Pancreas (tissue), 10 donors: Measurements from ENCODE around the gene RNF212. TPM values are rescaled to one million over a fixed set of nuclear protein-coding genes. Genes with fewer than 3 reads are reported as not detected.
A peak's percentile ranks its signal among the peaks of the same experiment; 100 is the strongest.

Experiments used
- ATAC-seq, 4 donors: fragments of 200-7000 bp; cut with Tn5 transposase; one replicate each; pipeline versions ENCODE4 v1.8.0 to v1.9.1; 2020; ENCODE audit warnings: mild to moderate bottlenecking in 4 of 4, moderate library complexity in 4 of 4
- DNase-seq, 6 donors: peaks; one replicate each; pipeline ENCODE4 v3.0.0-alpha.2; 2020
- FAIRE-seq: peaks from 2 replicates; lab custom pipeline; 2012; peaks lifted over from hg19 to GRCh38; lab: Jason Lieb, UNC
- H3K27ac ChIP-seq, 4 donors: fragments of 200-600 bp; sonication (generic); 1 replicate in 3 of 4; 2 replicates in 1 of 4; pipeline versions ENCODE4 v1.5.0 to v1.8.0; 2020
- H3K27me3 ChIP-seq, 4 donors: fragments of 200-600 bp; one replicate each; pipeline ENCODE4 v1.8.0; 2021
- H3K36me3 ChIP-seq, 3 donors: fragments of 200-600 bp; sonication (generic) in 1 of 3; one replicate each; pipeline versions ENCODE4 v1.5.0 to v1.8.0; 2020 to 2021
- H3K4me1 ChIP-seq, 3 donors: fragments of 200-600 bp; one replicate each; pipeline ENCODE4 v1.8.0; 2021
- H3K4me3 ChIP-seq, 4 donors: fragments of 200-600 bp; sonication (generic) in 2 of 4; one replicate each; pipeline versions ENCODE4 v1.5.0 to v1.8.0; 2020 to 2021
- H3K9me3 ChIP-seq, 4 donors: fragments of 200-600 bp; one replicate each; pipeline ENCODE4 v1.8.0; 2021
- CTCF ChIP-seq, 4 donors: fragments of 200-600 bp; sonication (generic) in 3 of 4; IDR thresholded peaks; one replicate each; pipeline versions ENCODE4 v1.5.0 to v1.8.0; 2021; ENCODE audit warnings: antibody characterized with exemption in 4 of 4
- WGBS, 2 donors: extraction: QIAGEN DNeasy Blood & Tissue Kit; methylation state at CpG; one replicate each; pipeline ENCODE4 v1.1.7; 2013; 5-methylcytosine and 5-hydroxymethylcytosine counted together
- intact Hi-C, 3 donors: fragments of 100-400 bp; cut with DNase I; formaldehyde crosslinking; loops; one replicate each; pipeline versions ENCODE4 v1.11.1 to v1.14.2; 2022
- polyA plus RNA-seq, 2 donors: library from polyadenylated mRNA; stranded (reverse); fragments of 200-250 nt; gene quantifications; one replicate each; pipeline ENCODE4 v1.2.3, GENCODE V29; 2013
- total RNA-seq, 6 donors: library from RNA; stranded (reverse); fragmentation: NEBNext Ultra II Directional in 4 of 6; extraction: Animal tissue kit (Norgen Biotek cat#: 25700) in 4 of 6; gene quantifications; one replicate each; pipeline versions ENCODE4 v1.2.1 to v1.2.4, GENCODE V29; 2021 to 2023
- donor health status: healthy with polysubstance abuse.
- donor health status: DM: no; HTN: no; CAD: no; lungs with moderate emphysema.
- donor health status: DM: no; HTN: no; CAD: no.
- donor health status: control.
- donor health status: control.
- donor health status: Bipolar disorder and iron deficiency.
- donor health status: DM: yes; HTN: yes; CAD: no.
- donor health status: DM: no; HTN: no; CAD: no.
- donor health status: DM: no; HTN: no; CAD: no.
- donor health status: DM: yes; HTN: yes; CAD: no.

Gene RNF212
- total and polyA plus RNA-seq, 8 donors = 12.0 to 40.3 (median 19.2) TPM

DNA sequence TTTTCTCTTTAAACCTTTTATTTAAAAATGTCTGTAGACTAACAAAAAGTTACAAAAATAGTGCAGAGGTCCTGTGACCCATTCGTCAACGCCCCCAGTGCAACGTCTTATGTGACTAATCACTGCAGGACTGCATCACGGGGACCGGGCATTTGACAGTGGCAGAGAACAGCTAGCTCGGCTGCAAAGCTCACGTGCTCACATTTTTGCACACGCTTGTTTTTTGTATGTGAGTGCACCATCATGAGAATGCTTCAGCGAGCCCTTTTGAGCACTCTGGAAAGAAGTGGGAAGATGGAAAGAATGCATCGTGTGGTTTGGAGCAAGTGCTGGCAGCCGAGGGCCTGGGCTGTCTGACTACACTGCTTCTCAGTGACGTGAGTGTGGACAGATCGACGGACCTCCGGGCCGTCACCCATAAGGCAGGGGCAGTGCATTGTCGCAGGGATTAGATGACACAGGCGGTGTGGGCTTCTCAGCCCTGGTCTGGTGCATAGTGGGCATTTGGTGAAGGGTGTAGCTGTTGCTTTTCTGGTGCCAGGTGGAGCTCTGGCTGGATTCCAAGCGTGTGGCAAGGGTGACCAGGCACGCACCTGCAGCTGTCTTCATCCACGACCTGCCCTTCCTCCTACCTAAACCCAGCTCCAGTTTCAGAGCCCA, 41.3 kb upstream of the RNF212 start:
- H3K27ac ChIP-seq = peak overlapping the region; percentile 57 to 84 (median 78)
- DNase-seq = peak; percentile 79 to 91 (median 83)

GRCh38 chr4:1154126-1154522, 40.8 kb upstream of the RNF212 start:
- peaks cover 0 to 8% (median 5%) of the 10 kb centered on the region in 3 donors for H3K4me1 ChIP-seq
- no peaks in the 10 kb centered on the region for H3K9me3 ChIP-seq
- H3K27me3 ChIP-seq = no peaks in the 10 kb centered on the region
- TF ChIP-seq CTCF (IDR thresholded peaks at IDR 0.05) = no peak
- 16 to 27% methylated on average over 7 of the region's 7 CpGs for WGBS, 2 donors
- intact Hi-C loops = no loop called here
- H3K36me3 ChIP-seq = no peaks in the 10 kb centered on the region
- no peak for FAIRE-seq
- H3K27ac ChIP-seq = peak overlapping the region; percentile 57 to 84 (median 78)
- DNase-seq = peak in 4 of 6 donors; percentile 48 to 75 (median 65)
- H3K4me3 ChIP-seq = peak overlapping the region in 3 of 4 donors; percentile 14 to 40 (median 37)
- peak; percentile 25 to 57 (median 47) for ATAC-seq

More for the DNA sequence above, 41.3 kb upstream of the RNF212 start:
- no peak for TF ChIP-seq CTCF (IDR thresholded peaks at IDR 0.05)
- no peaks in the 10 kb centered on the region for H3K27me3 ChIP-seq
- intact Hi-C loops = no loop called here
- peaks cover 0 to 11% (median 5%) of the 10 kb centered on the region in 3 donors for H3K4me1 ChIP-seq
- H3K9me3 ChIP-seq = no peaks in the 10 kb centered on the region
- peak overlapping the region; percentile 8 to 40 (median 26) for H3K4me3 ChIP-seq
- 18 to 27% methylated on average over 21 of the region's 21 CpGs for WGBS, 2 donors
- H3K36me3 ChIP-seq = no peaks in the 10 kb centered on the region
- FAIRE-seq (no peak), ATAC-seq (peak; percentile 52 to 65 (median 61))

- ATAC-seq = peak; percentile 31 to 59 (median 34)
- no peaks in the 10 kb centered on the region for H3K27me3 ChIP-seq
- no peaks in the 10 kb centered on the region for H3K9me3 ChIP-seq
- H3K4me3 ChIP-seq = peak overlapping the region in 3 of 4 donors; percentile 4 to 40 (median 37)
- no peaks in the 10 kb centered on the region for H3K36me3 ChIP-seq
- WGBS, 2 donors = 14 to 19% methylated on average over 11 of the region's 11 CpGs
- DNase-seq = peak in 3 of 6 donors; percentile 65 to 82 (median 74)
- peaks cover 0 to 3% (median 0%) of the 10 kb centered on the region in 3 donors for H3K4me1 ChIP-seq
- no peak for TF ChIP-seq CTCF (IDR thresholded peaks at IDR 0.05)
- intact Hi-C loops = no loop called here
- FAIRE-seq = no peak
- H3K27ac ChIP-seq = peak overlapping the region; percentile 43 to 81 (median 66)
These were observed 40.3 kb upstream of the RNF212 start for GRCh38 chr4:1153567-1154090.

DNA sequence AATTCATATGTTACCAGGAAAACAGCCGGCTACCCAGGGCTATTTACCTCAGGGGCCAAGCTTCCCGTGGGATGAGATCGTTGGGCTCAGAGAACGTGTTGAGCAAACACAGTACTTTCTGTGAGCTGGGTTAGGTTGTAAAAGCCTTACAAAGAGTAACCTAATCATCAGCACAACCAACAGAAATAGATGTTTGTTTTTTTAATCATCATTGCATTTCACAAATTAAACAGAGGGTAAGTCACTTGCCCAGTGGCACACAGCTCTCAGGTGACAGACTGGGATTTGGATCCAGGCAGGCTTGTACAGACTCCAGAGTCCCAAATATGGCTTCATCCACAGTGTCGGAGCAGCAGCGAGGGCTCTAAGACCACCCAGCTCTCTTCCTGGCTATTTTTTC, 38.9 kb upstream of the RNF212 start:
- Histone ChIP-seq H3K27ac (peak overlapping the region; percentile 57 to 81 (median 72)), H3K4me1 (peaks cover 0 to 2% (median 0%) of the 10 kb centered on the region in 3 donors), H3K27me3 (no peaks in the 10 kb centered on the region), H3K36me3 (no peaks in the 10 kb centered on the region), H3K4me3 (peak overlapping the region in 3 of 4 donors; percentile 5 to 40 (median 37)), H3K9me3 (no peaks in the 10 kb centered on the region)
- WGBS, 2 donors = 25 to 28% methylated on average over 6 of the region's 6 CpGs
- no peak for FAIRE-seq
- peak in 1 of 6 donors; percentile 36 for DNase-seq
- TF ChIP-seq CTCF (IDR thresholded peaks at IDR 0.05) = no peak
- intact Hi-C loops = no loop called here
- peak; percentile 14 to 45 (median 29) for ATAC-seq
